OCI-LY1 (cell line): ENCODE data around the gene RCAN1.

Source experiments
- H2AFZ ChIP-seq: fragments of 200-600 bp; sonication (generic), shearing (Covaris generic); 2 replicates; pipeline ENCODE4 v1.6.0; 2014; ENCODE audit warnings: antibody characterized with exemption, mild to moderate bottlenecking, low read length
- H3F3A ChIP-seq: fragments of 200-600 bp; sonication (generic), shearing (Covaris generic); 2 replicates; pipeline ENCODE4 v1.6.0; 2014; ENCODE audit warnings: mild to moderate bottlenecking, antibody characterized with exemption, low read length, moderate library complexity; ENCODE audit not compliant: insufficient read depth
- H3K27ac ChIP-seq: fragments of 200-600 bp; sonication (generic); 2 replicates; pipeline ENCODE4 v1.5.1; 2014; ENCODE audit warnings: low read length, mixed run types, mild to moderate bottlenecking, low read depth; ENCODE audit not compliant: poor library complexity, severe bottlenecking
- H3K27me3 ChIP-seq: fragments of 200-600 bp; sonication (generic); 2 replicates; pipeline ENCODE4 v1.6.0; 2014; ENCODE audit warnings: antibody characterized with exemption, mild to moderate bottlenecking, low read length, moderate library complexity; ENCODE audit not compliant: insufficient read depth
- H3K36me3 ChIP-seq: fragments of 200-600 bp; sonication (generic); 2 replicates; pipeline ENCODE4 v1.6.1; 2014; ENCODE audit warnings: mild to moderate bottlenecking, antibody characterized with exemption, low read length, moderate library complexity, mixed read lengths; ENCODE audit not compliant: insufficient read depth
- H3K4me1 ChIP-seq: fragments of 200-600 bp; sonication (generic); 2 replicates; pipeline ENCODE4 v1.5.1; 2014; ENCODE audit warnings: mild to moderate bottlenecking, low read length, moderate library complexity; ENCODE audit not compliant: insufficient read depth, severe bottlenecking
- H3K4me2 ChIP-seq: fragments of 200-600 bp; sonication (generic), shearing (Covaris generic); 2 replicates; pipeline ENCODE4 v1.6.1; 2014; ENCODE audit warnings: low read length
- H3K4me3 ChIP-seq: fragments of 200-600 bp; sonication (generic); 2 replicates; pipeline ENCODE4 v1.5.1; 2014; ENCODE audit warnings: low read length, low read depth, mild to moderate bottlenecking, mixed read lengths; ENCODE audit not compliant: poor library complexity, severe bottlenecking
- H3K79me2 ChIP-seq: fragments of 200-600 bp; shearing (Covaris generic); 2 replicates; pipeline ENCODE4 v1.6.1; 2016; ENCODE audit warnings: mixed run types, low read length, mixed read lengths; ENCODE audit not compliant: insufficient read depth
- H3K9ac ChIP-seq: fragments of 200-600 bp; sonication (generic), shearing (Covaris generic); 2 replicates; pipeline ENCODE4 v1.6.1; 2014; ENCODE audit warnings: mild to moderate bottlenecking, low read length, mixed read lengths
- H3K9me2 ChIP-seq: fragments of 200-600 bp; sonication (generic), shearing (Covaris generic); 2 replicates; pipeline ENCODE4 v1.6.1; 2014; ENCODE audit warnings: low read depth, mild to moderate bottlenecking, low read length, mixed read lengths
- H3K9me3 ChIP-seq: fragments of 200-600 bp; shearing (Covaris generic); 2 replicates; pipeline ENCODE4 v1.6.1; 2014; ENCODE audit warnings: low read length, mixed read lengths
- H4K20me1 ChIP-seq: fragments of 200-600 bp; sonication (generic), shearing (Covaris generic); 2 replicates; pipeline ENCODE4 v1.6.0; 2016; ENCODE audit warnings: mild to moderate bottlenecking, low read length; ENCODE audit not compliant: insufficient read depth
- CTCF ChIP-seq: fragments of 200-600 bp; sonication (generic), shearing (Covaris generic); IDR thresholded peaks from 2 replicates; pipeline ENCODE4 v1.5.1; 2017; ENCODE audit warnings: mild to moderate bottlenecking, antibody characterized with exemption, low read length, moderate library complexity, mixed read lengths
- EZH2 ChIP-seq: fragments of 200-600 bp; sonication (generic), shearing (Covaris generic); IDR thresholded peaks from 2 replicates; pipeline ENCODE4 v1.8.0; 2017; ENCODE audit warnings: borderline replicate concordance, mixed run types, mild to moderate bottlenecking, antibody characterized with exemption, low read length, moderate library complexity, mixed read lengths

The RCAN1 gene

DNA sequence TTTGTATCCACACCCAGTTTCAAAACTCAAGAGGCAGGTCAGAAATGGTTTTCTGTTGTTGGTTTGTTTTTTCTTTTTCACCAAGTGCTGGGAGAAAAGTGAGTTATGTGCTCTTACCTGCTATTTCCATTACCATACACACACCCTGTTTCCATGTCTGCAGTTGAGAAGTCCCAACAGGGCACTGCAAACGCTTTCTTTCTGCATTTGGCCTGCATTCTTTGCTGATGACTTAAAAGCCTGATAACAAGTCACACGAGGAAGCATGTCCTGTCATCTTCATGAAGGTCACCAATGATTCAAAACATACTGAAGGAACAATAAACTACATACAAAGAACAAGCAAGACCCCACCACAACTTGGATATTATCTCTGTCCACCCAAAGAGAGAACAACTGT, 78.1 kb downstream of the RCAN1 start:
- TF ChIP-seq EZH2 (no peak), CTCF (no peak)
- Histone ChIP-seq H3K36me3 (no peaks in the 10 kb centered on the region), H3K79me2 (no peaks in the 10 kb centered on the region), H3K4me1 (no peaks in the 10 kb centered on the region), H3K27ac (no peak overlapping the region), H3K9ac (no peak overlapping the region), H3K4me3 (no peak overlapping the region), H2AFZ (no peak overlapping the region), H4K20me1 (no peaks in the 10 kb centered on the region), H3K27me3 (no peaks in the 10 kb centered on the region), H3K4me2 (no peak overlapping the region), H3K9me3 (no peaks in the 10 kb centered on the region), H3K9me2 (no peaks in the 10 kb centered on the region), H3F3A (no peaks in the 10 kb centered on the region)

DNA sequence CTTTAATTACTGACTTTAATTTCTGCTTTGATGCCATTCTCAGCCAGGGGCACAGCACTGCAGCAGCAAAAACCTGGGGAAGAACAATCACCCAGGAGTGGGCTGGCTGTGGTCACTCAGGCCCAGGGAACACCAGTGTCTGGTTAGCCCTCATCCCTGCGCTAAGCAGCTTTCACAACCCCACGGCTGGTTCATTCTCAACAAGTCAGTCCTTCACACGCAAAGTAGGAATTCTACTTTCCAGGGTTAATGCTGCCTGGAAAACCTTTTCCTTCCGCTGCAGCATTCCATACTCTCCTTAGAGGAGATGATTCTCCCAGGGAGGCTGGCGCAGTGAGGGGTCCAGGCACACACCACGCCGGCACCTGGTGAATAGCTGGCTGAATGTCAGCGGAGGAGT, 78.6 kb downstream of the RCAN1 start:
- no peaks in the 10 kb centered on the region for H3F3A ChIP-seq
- H3K9me2 ChIP-seq, result no peaks in the 10 kb centered on the region
- no peak overlapping the region for H3K4me3 ChIP-seq
- no peaks in the 10 kb centered on the region for H3K4me1 ChIP-seq
- H4K20me1 ChIP-seq, result no peaks in the 10 kb centered on the region
- no peaks in the 10 kb centered on the region for H3K27me3 ChIP-seq
- no peak overlapping the region for H2AFZ ChIP-seq
- H3K9me3 ChIP-seq, result no peaks in the 10 kb centered on the region
- TF ChIP-seq CTCF, result no peak
- TF ChIP-seq EZH2, result no peak
- no peak overlapping the region for H3K4me2 ChIP-seq
- H3K36me3 ChIP-seq, result no peaks in the 10 kb centered on the region
- H3K79me2 ChIP-seq, result no peaks in the 10 kb centered on the region
- H3K27ac ChIP-seq, result no peak overlapping the region
- H3K9ac ChIP-seq, result no peak overlapping the region

DNA sequence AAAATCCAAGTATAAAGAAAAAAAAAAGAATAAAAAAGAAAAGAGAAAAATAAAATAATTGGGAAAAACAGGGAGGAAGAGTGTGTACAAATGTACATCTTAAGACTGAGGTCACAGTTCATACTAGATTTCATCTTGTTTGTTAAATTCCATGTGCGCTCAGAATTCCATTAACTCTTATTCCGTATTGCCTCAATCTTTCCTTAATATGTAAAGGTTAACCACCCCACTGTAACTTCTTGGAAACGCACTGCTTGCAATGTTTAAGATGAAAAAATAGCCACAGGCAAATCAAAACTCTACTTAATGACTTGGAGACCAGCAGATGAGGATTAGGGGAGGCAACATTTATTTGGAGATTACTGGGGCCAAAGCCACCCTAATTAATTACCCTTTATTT, 79.0 kb downstream of the RCAN1 start:
- no peaks in the 10 kb centered on the region for H3K36me3 ChIP-seq
- no peaks in the 10 kb centered on the region for H3K4me1 ChIP-seq
- H3K79me2 ChIP-seq, result no peaks in the 10 kb centered on the region
- no peak for TF ChIP-seq CTCF
- TF ChIP-seq EZH2, result no peak
- H3K4me3 ChIP-seq, result no peak overlapping the region
- H2AFZ ChIP-seq, result no peak overlapping the region
- H3K4me2 ChIP-seq, result no peak overlapping the region
- no peaks in the 10 kb centered on the region for H3K9me3 ChIP-seq
- H3K27me3 ChIP-seq, result no peaks in the 10 kb centered on the region
- H4K20me1 ChIP-seq, result no peaks in the 10 kb centered on the region
- H3K9ac ChIP-seq, result no peak overlapping the region
- H3F3A ChIP-seq, result no peaks in the 10 kb centered on the region
- H3K27ac ChIP-seq, result no peak overlapping the region
- no peaks in the 10 kb centered on the region for H3K9me2 ChIP-seq
